ENCODE results near the gene POFUT2.

DNA sequence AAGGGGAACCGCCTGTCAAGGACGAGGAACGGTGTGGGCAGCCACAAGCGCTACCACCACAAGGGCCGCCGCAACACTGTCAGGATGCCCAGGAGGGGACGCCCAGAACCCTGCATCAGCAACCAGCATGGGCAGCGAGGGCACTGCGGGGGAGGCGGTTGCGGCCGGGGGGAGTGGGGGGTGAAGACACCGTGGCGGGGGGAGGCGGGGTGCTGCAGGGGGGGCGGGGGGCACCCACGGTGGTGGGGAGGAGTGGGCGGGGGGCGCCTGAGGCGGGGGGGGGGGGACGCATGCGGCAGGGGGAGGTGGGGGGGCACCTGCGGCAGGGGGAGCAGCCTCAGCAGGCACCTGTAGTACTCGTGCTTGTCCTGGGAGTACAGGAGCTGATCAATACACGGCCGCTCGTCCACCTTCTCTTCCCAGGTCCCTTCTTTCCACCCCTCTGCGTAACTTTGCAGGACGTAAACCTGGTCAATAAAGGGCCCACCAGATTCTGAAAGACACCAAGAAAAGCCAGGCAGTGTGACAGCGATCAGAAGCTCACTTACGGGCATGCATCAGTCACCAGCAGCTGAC lies 4.6 kb downstream of the POFUT2 start:
- TF ChIP-seq, protein P1, sequence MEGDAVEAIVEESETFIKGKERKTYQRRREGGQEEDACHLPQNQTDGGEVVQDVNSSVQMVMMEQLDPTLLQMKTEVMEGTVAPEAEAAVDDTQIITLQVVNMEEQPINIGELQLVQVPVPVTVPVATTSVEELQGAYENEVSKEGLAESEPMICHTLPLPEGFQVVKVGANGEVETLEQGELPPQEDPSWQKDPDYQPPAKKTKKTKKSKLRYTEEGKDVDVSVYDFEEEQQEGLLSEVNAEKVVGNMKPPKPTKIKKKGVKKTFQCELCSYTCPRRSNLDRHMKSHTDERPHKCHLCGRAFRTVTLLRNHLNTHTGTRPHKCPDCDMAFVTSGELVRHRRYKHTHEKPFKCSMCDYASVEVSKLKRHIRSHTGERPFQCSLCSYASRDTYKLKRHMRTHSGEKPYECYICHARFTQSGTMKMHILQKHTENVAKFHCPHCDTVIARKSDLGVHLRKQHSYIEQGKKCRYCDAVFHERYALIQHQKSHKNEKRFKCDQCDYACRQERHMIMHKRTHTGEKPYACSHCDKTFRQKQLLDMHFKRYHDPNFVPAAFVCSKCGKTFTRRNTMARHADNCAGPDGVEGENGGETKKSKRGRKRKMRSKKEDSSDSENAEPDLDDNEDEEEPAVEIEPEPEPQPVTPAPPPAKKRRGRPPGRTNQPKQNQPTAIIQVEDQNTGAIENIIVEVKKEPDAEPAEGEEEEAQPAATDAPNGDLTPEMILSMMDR (IDR thresholded peaks at IDR 0.05), result no peak
- no peak for TF ChIP-seq POLR2A (IDR thresholded peaks at IDR 0.05)
